Uterus (tissue), 4 donors: ENCODE measurements around the gene BRD2. TPM values are rescaled to one million over a fixed set of nuclear protein-coding genes. Genes with fewer than 3 reads are reported as not detected.
A peak's percentile ranks its signal among the peaks of the same experiment; 100 is the strongest.

Experiments
- DNase-seq, 2 donors: peaks; one replicate each; pipeline ENCODE4 v3.0.0-alpha.2; 2019 to 2020
- H3K27ac ChIP-seq, 2 donors: fragments of 200-600 bp; sonication (generic); 1 replicate in 1 of 2; 2 replicates in 1 of 2; pipeline ENCODE4 v1.5.1; 2016 to 2018
- H3K27me3 ChIP-seq, 2 donors: fragments of 200-600 bp; sonication (generic); one replicate each; pipeline ENCODE4 v1.5.1; 2018 to 2019; ENCODE audit warnings: control low read depth in 1 of 2
- H3K36me3 ChIP-seq, 2 donors: fragments of 200-600 bp; sonication (generic); one replicate each; pipeline ENCODE4 v1.5.1; 2019; ENCODE audit warnings: control low read depth in 1 of 2
- H3K4me1 ChIP-seq, 2 donors: fragments of 200-600 bp; sonication (generic); one replicate each; pipeline ENCODE4 v1.5.1; 2018 to 2019; ENCODE audit warnings: control low read depth in 1 of 2
- H3K4me3 ChIP-seq, 2 donors: fragments of 200-600 bp; sonication (generic); 1 replicate in 1 of 2; 2 replicates in 1 of 2; pipeline ENCODE4 v1.5.1; 2018 to 2019; ENCODE audit warnings: mild to moderate bottlenecking in 1 of 2
- H3K9me3 ChIP-seq, 2 donors: fragments of 200-600 bp; sonication (generic); one replicate each; pipeline ENCODE4 v1.5.1; 2019; ENCODE audit warnings: control low read depth in 1 of 2
- POLR2A ChIP-seq, 2 donors: fragments of 450-650 bp; IDR thresholded peaks; one replicate each; pipeline ENCODE4 v1.6.1; 2016; ENCODE audit warnings: antibody characterized with exemption in 2 of 2, mild to moderate bottlenecking in 1 of 2, moderate library complexity in 1 of 2
- intact Hi-C: fragments of 100-400 bp; cut with DNase I; formaldehyde crosslinking; loops from one replicate; pipeline ENCODE4 v1.15.1; 2023; ENCODE audit warnings: low total_unique reads
- total RNA-seq, 4 donors: library from RNA; depleted of rRNA in 3 of 4; stranded (reverse); fragments of >200 nt in 3 of 4; gene quantifications; one replicate each; pipeline versions ENCODE4 v1.1.0 to v1.2.4, GENCODE V29; 2014 to 2023
- TF ChIP-seq, protein P1 (sequence below), 4 experiments: fragments of 200-600 bp in 2 of 4; fragments of 450-650 bp in 2 of 4; sonication (generic) in 2 of 4; IDR thresholded peaks; one replicate each; pipeline ENCODE4 v1.5.1; 2016 to 2019; ENCODE audit warnings: antibody characterized with exemption in 4 of 4, mild to moderate bottlenecking in 2 of 4, moderate library complexity in 1 of 4
- donor health status: DM: yes; HTN: yes; CAD: no.

Gene BRD2
- total RNA-seq, 4 donors from 2014 or later: 42.5 to 202 (median 120) TPM

DNA sequence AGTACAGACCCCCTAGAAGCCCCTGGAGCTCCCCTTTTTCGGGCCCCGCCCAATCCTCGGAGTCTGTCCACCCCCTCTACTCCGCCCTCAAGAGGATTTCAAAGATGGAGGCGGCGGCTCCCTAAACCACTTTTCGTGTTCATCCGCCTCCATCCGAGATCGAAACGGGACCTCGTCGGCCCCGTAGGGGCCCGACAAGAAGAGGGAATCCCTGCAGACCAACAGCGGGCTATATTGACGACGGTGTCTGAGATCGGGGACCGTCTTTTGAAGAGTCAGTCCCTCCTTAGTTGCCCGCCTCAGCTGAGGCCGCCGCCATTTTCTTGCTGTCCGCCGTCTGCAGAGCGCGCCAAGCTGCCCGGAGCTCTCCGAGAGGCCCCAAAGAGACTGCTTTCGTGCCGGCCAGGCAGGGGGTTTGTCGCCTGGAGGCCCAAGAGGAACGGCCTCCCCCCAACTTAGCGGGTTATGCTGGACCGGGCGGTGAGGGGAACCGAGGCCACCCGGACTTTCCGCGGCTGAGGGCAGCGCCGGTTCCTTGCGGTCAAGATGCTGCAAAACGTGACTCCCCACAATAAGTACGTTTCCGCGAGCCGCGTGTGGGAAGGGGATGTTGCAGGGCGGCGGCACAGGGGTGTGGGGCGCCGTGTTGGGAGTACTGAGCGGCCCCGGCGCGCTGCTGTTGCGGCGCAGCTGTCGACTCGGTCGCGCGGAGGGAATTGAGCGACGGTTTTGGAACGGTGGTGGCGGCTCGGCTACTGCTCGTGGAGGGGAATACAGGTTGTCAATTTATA, 4.2 kb downstream of the BRD2 start:
- H3K4me3 ChIP-seq: peak overlapping the region; percentile 61 to 87
- H3K27ac ChIP-seq: peak overlapping the region; percentile 70 to 100
- no peaks in the 10 kb centered on the region for H3K9me3 ChIP-seq
- H3K27me3 ChIP-seq: no peaks in the 10 kb centered on the region
- peak in 1 of 2 donors; percentile 41 for DNase-seq
- peaks cover 0 to 3% of the 10 kb centered on the region in 2 donors for H3K4me1 ChIP-seq
- no peaks in the 10 kb centered on the region for H3K36me3 ChIP-seq
- no peak for TF ChIP-seq POLR2A (IDR thresholded peaks at IDR 0.05)
- TF ChIP-seq, protein P1, sequence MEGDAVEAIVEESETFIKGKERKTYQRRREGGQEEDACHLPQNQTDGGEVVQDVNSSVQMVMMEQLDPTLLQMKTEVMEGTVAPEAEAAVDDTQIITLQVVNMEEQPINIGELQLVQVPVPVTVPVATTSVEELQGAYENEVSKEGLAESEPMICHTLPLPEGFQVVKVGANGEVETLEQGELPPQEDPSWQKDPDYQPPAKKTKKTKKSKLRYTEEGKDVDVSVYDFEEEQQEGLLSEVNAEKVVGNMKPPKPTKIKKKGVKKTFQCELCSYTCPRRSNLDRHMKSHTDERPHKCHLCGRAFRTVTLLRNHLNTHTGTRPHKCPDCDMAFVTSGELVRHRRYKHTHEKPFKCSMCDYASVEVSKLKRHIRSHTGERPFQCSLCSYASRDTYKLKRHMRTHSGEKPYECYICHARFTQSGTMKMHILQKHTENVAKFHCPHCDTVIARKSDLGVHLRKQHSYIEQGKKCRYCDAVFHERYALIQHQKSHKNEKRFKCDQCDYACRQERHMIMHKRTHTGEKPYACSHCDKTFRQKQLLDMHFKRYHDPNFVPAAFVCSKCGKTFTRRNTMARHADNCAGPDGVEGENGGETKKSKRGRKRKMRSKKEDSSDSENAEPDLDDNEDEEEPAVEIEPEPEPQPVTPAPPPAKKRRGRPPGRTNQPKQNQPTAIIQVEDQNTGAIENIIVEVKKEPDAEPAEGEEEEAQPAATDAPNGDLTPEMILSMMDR (IDR thresholded peaks at IDR 0.05): no peak
- intact Hi-C loops: no loop called here

DNA sequence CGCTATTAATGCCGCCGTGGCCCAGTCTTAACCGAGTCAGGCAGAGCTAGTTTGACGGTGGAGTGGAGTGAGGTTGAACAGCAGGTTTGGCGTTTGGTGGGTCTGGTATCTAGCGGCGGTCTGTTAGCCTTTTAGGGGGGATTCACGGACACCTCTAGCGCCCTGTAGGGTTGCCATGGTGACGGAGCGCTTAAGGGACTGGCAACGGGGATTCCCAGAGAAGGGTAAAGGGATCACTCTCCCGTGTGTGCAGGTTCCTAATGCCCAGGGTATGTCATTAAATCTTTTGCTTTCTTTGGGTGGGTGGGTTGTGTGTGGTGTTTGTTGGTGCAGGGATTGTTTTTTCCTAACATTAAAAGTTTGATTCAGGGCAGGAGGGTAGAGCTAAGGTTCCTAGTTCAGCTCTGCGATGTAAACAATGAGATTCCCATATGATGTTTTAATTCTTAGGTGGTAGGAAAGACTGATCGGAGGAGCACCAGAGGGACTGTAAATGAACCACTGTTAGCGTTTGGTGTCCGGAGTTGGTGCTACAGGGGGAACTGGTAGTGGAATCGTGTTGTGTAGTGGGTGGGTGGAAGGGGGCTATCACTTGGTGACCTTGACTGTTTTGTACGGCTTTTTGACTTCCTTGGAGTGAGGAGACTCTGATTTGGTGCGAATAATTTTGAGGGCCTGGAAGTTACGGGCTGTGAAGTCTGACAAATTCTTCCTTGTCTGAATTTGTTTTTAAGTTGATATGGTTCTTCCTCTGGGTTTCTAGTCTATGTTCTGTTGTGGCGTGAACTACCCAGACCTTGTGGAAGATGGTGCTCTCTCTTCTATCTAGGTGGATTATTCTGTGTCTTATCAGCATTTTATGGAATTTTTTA, 5.0 kb downstream of the BRD2 start:
- peak overlapping the region; percentile 70 to 100 for H3K27ac ChIP-seq
- DNase-seq: peak in 1 of 2 donors; percentile 50
- intact Hi-C loops: no loop called here

DNA sequence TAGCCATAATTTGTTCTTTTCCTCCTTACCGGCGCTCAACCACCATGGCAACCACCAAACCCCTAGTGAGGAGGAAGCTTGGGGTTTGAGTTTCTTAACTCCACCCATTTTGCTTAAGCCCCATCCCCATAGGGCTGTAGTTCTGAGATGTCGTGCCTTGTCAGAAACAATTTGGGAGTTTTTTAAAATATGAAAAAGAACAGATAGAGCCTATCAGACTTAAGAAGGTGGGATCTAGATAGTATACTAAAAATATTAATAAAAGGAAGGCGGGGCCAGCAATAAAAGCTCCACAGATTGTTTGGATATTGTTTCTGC, 5.6 kb downstream of the BRD2 start:
- peak overlapping the region; percentile 70 to 100 for H3K27ac ChIP-seq
- H3K4me3 ChIP-seq: peak overlapping the region; percentile 61 to 87
- peaks cover 0 to 3% of the 10 kb centered on the region in 2 donors for H3K4me1 ChIP-seq
- no peak for DNase-seq
- no peaks in the 10 kb centered on the region for H3K9me3 ChIP-seq
- no peaks in the 10 kb centered on the region for H3K36me3 ChIP-seq
- no peak for TF ChIP-seq POLR2A (IDR thresholded peaks at IDR 0.05)
- TF ChIP-seq, protein P1 (IDR thresholded peaks at IDR 0.05): no peak
- intact Hi-C loops: no loop called here
- no peaks in the 10 kb centered on the region for H3K27me3 ChIP-seq

More for the DNA sequence above, 5.0 kb downstream of the BRD2 start:
- no peak for TF ChIP-seq POLR2A (IDR thresholded peaks at IDR 0.05)
- TF ChIP-seq, protein P1 (IDR thresholded peaks at IDR 0.05): no peak
- Histone ChIP-seq H3K4me3 (peak overlapping the region; percentile 61 to 87), H3K9me3 (no peaks in the 10 kb centered on the region), H3K27me3 (no peaks in the 10 kb centered on the region), H3K36me3 (no peaks in the 10 kb centered on the region), H3K4me1 (peaks cover 0 to 3% of the 10 kb centered on the region in 2 donors)

DNA sequence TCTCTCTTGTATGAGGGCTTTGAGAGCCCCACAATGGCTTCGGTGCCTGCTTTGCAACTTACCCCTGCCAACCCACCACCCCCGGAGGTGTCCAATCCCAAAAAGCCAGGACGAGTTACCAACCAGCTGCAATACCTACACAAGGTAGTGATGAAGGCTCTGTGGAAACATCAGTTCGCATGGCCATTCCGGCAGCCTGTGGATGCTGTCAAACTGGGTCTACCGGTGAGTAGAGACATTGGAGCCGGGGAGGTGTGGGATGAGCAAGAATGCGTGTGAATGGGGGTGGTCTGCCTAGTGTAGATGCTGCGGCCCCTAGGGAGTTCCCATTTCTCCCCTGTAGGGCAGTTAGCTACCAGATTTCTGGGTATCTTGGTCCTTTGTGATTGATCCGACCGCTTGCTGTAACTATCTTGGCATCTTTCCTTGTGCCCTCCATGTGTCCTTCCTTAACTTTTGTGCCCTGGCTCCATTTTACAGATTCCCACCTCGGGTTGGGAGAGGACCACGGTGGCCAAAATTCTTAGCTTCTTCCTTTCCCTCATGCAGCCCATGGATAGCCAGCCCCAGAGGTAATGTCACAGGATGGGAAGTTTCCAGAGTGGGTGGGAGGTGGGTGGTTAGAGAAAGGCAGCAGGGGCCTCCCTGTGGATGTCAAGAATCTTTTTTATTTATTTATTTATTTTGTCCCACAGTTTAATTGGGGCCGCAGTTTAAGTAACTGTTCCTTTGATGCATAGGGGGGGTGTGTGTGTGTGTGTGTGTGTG, 6.3 kb downstream of the BRD2 start:
- TF ChIP-seq, protein P1 (IDR thresholded peaks at IDR 0.05): no peak
- TF ChIP-seq POLR2A (IDR thresholded peaks at IDR 0.05): no peak
- no peak for DNase-seq
- H3K27ac ChIP-seq: peak overlapping the region in 1 of 2 donors; percentile 100
- H3K4me1 ChIP-seq: peaks cover 0 to 3% of the 10 kb centered on the region in 2 donors
- no peaks in the 10 kb centered on the region for H3K27me3 ChIP-seq
- no peaks in the 10 kb centered on the region for H3K36me3 ChIP-seq
- H3K9me3 ChIP-seq: no peaks in the 10 kb centered on the region
- intact Hi-C loops: no loop called here
- H3K4me3 ChIP-seq: peak overlapping the region; percentile 61 to 87
